ENCODE data around the gene GPD1L. TPM values are rescaled to one million over a fixed set of nuclear protein-coding genes. Genes with fewer than 3 reads are reported as not detected.

Gene GPD1L
- polyA plus RNA-seq, 1 donor from 2014 or later = 18.2 TPM

Other genes starting within 250 kb of the GPD1L start
- 2.0 and 4.0 TPM in 2 replicates for gene OSBPL10, start 125.4 kb upstream of the GPD1L start, polyA plus RNA-seq
- 0.66 and 1.2 TPM in 2 replicates for gene ZNF860, start 124.9 kb upstream of the GPD1L start, polyA plus RNA-seq
- not detected in 2 replicates for gene CMTM8, start 132.1 kb downstream of the GPD1L start, polyA plus RNA-seq